GM12878 (cell line): ENCODE measurements around the gene TLR5. TPM values are rescaled to one million over a fixed set of nuclear protein-coding genes. Genes with fewer than 3 reads are reported as not detected.

ENCODE experiments used
- ATAC-seq: fragments of 200-7000 bp; cut with Tn5 transposase; 3 replicates; pipeline ENCODE4 v1.9.1; 2020; ENCODE audit warnings: mild to moderate bottlenecking, moderate library complexity
- BruUV-seq: library from RNA; stranded (reverse); fragments of 400-500 nt; replicated peaks from 2 replicates; lab custom pipeline; 2021; lab: Mats Ljungman, UMichigan
- CTCF ChIA-PET: fragments of 300-600 bp; sonication (Branson Sonifier 250); formaldehyde crosslinking; extraction: SDS; loops from one replicate; lab custom pipeline; 2021; ENCODE audit warnings: inconsistent platforms; lab: Yijun Ruan, JAX
- POLR2A ChIA-PET: fragments of 350-600 bp; formaldehyde crosslinking; extraction: SDS; loops from one replicate; lab custom pipeline; 2021; ENCODE audit warnings: inconsistent platforms; lab: Charles Lee
- RAD21 ChIA-PET: fragments of 300-600 bp; sonication (Branson Sonifier 250); formaldehyde crosslinking; loops from one replicate; lab custom pipeline; 2023; ENCODE audit warnings: antibody characterized with exemption; ENCODE audit not compliant: unreplicated experiment; lab: Charles Lee
- SMC1A ChIA-PET: fragments of 300-600 bp; sonication (Branson Sonifier 250); formaldehyde crosslinking; loops from one replicate; lab custom pipeline; 2023; ENCODE audit not compliant: unreplicated experiment, uncharacterized antibody; lab: Charles Lee
- DNase-seq: peaks from one replicate; pipeline ENCODE4 v3.0.0-alpha.2; 2011; ENCODE audit warnings: low read depth, low spot score
- FAIRE-seq: peaks from 3 replicates; lab custom pipeline; 2011; peaks lifted over from hg19 to GRCh38; lab: Jason Lieb, UNC
- H2AFZ ChIP-seq: 2 replicates; pipeline ENCODE4 v1.6.0; 2011; ENCODE audit warnings: low read depth, low read length, control low read depth; ENCODE audit not compliant: control insufficient read depth
- H3K27ac ChIP-seq: 2 replicates; pipeline ENCODE4 v1.5.1; 2011; ENCODE audit warnings: control low read depth; ENCODE audit not compliant: control insufficient read depth, insufficient read depth
- H3K27me3 ChIP-seq, 2 experiments: replicated peaks in 1 of 2; 2 replicates each; pipeline versions ENCODE4 v1.6.0 to v1.6.1; 2011; ENCODE audit warnings: low read length in 1 of 2; ENCODE audit not compliant: control insufficient read depth in 2 of 2, insufficient read depth in 2 of 2
- H3K36me3 ChIP-seq, 2 experiments: 2 replicates each; pipeline ENCODE4 v1.5.1; 2011; ENCODE audit warnings: low read length in 1 of 2; ENCODE audit not compliant: control insufficient read depth in 2 of 2, insufficient read depth in 2 of 2
- H3K4me1 ChIP-seq: 2 replicates; pipeline ENCODE4 v1.6.1; 2011; ENCODE audit warnings: mild to moderate bottlenecking, low read length, moderate library complexity, mixed read lengths; ENCODE audit not compliant: control insufficient read depth, insufficient read depth
- H3K4me2 ChIP-seq: 2 replicates; pipeline ENCODE4 v1.6.0; 2011; ENCODE audit warnings: control low read depth; ENCODE audit not compliant: control insufficient read depth, insufficient read depth
- H3K4me3 ChIP-seq: fragments of 200-600 bp; sonication (generic); 2 replicates; pipeline ENCODE4 v1.5.1; 2016
- H3K79me2 ChIP-seq: 2 replicates; pipeline ENCODE4 v1.6.0; 2011; ENCODE audit warnings: low read length; ENCODE audit not compliant: control insufficient read depth, insufficient read depth
- H3K9ac ChIP-seq: 2 replicates; pipeline ENCODE4 v1.8.0; 2011; ENCODE audit warnings: low read length, control low read depth, mixed read lengths; ENCODE audit not compliant: control insufficient read depth, insufficient read depth
- H3K9me3 ChIP-seq: replicated peaks from 3 replicates; pipeline ENCODE4 v1.5.1; 2011; ENCODE audit warnings: mild to moderate bottlenecking, low read length; ENCODE audit not compliant: control insufficient read depth, insufficient read depth
- H4K20me1 ChIP-seq: 2 replicates; pipeline ENCODE4 v1.6.0; 2011; ENCODE audit not compliant: control insufficient read depth, insufficient read depth
- CBFB ChIP-seq: IDR thresholded peaks from 2 replicates; pipeline ENCODE4 v1.6.1; 2016; ENCODE audit warnings: antibody characterized with exemption, low read depth
- CBX3 ChIP-seq: fragments of 200-600 bp; sonication (generic); IDR thresholded peaks from 2 replicates; pipeline ENCODE4 v1.6.1; 2016; ENCODE audit warnings: low read depth, borderline replicate concordance
- HDGF ChIP-seq: fragments of 450-650 bp; IDR thresholded peaks from 2 replicates; pipeline ENCODE4 v1.6.1; 2016; ENCODE audit warnings: antibody characterized with exemption
- MTA2 ChIP-seq: fragments of 450-650 bp; IDR thresholded peaks from 2 replicates; pipeline ENCODE4 v1.6.1; 2016; ENCODE audit warnings: low read depth, mild to moderate bottlenecking, moderate library complexity
- NFXL1 ChIP-seq: fragments of 450-650 bp; IDR thresholded peaks from 2 replicates; pipeline ENCODE4 v1.6.1; 2017; ENCODE audit warnings: antibody characterized with exemption, mild to moderate bottlenecking, borderline replicate concordance
- RCOR1 ChIP-seq: conservative IDR thresholded peaks from 2 replicates; pipeline ENCODE4 v1.6.1; 2012; ENCODE audit warnings: low read depth, low read length, improper control_type of control experiment
- RUNX3 ChIP-seq: IDR thresholded peaks from 2 replicates; pipeline ENCODE4 v1.6.1; 2012; ENCODE audit warnings: low read length, inconsistent platforms
- SMC3 ChIP-seq: IDR thresholded peaks from 2 replicates; pipeline ENCODE4 v1.6.1; 2011; ENCODE audit warnings: low read length, improper control_type of control experiment, borderline replicate concordance
- WGBS: methylation state at CpG from one replicate; pipeline ENCODE4 v1.1.6; 2016; ENCODE audit warnings: low lambda C conversion rate; ENCODE audit not compliant: insufficient replicate concordance, insufficient coverage; ENCODE audit errors: missing lambda C conversion rate; 5-methylcytosine and 5-hydroxymethylcytosine counted together
- in situ Hi-C: fragments of 300-500 bp; cut with MboI; formaldehyde crosslinking; loops from 9 replicates; pipeline ENCODE4 v1.14.3; 2018; ENCODE audit warnings: mixed read lengths
- intact Hi-C: fragments of 100-400 bp; cut with micrococcal nuclease; formaldehyde crosslinking; loops from one replicate; pipeline ENCODE4 v1.14.2; 2022; ENCODE audit not compliant: unreplicated experiment
- polyA plus RNA-seq, 11 experiments: library from polyadenylated mRNA; depleted of rRNA in 4 of 11; unstranded in 6 of 11; stranded (reverse) in 5 of 11; fragments of >200 nt; fragmentation: Nextera tagmentation in 4 of 11; fragmentation: Illumina TruSeq in 1 of 11; extraction: Ambion mirVana in 4 of 11; extraction: Trizol in 1 of 11; gene quantifications; 1 replicate in 1 of 11; 2 replicates in 10 of 11; pipeline versions ENCODE4 v1.2.1 to v1.2.3, GENCODE V29; 2011 to 2016; ENCODE audit warnings: inconsistent platforms in 2 of 11, missing spikeins in 2 of 11, low read depth in 1 of 11
- total RNA-seq, 4 experiments: library from RNA; depleted of rRNA in 3 of 4; stranded (reverse); fragments of >200 nt in 3 of 4; fragmentation: Illumina TruSeq in 1 of 4; extraction: Trizol in 1 of 4; gene quantifications; 2 replicates each; pipeline versions ENCODE4 v1.2.1 to v1.2.3, GENCODE V29; 2013 to 2021
- TF ChIP-seq, protein P1 (sequence below), 3 experiments: IDR thresholded peaks in 2 of 3; conservative IDR thresholded peaks in 1 of 3; 2 replicates each; pipeline ENCODE4 v1.5.1; 2011; ENCODE audit warnings: low read depth in 3 of 3, low read length in 3 of 3, mild to moderate bottlenecking in 3 of 3, control low read depth in 2 of 3, moderate library complexity in 2 of 3, inconsistent platforms in 1 of 3, mixed read lengths in 1 of 3; ENCODE audit not compliant: control insufficient read depth in 2 of 3, insufficient read depth in 1 of 3; ENCODE audit errors: extremely low read depth in 1 of 3

TLR5 gene
- total and polyA plus RNA-seq, 10 of the 15 experiments (the other 5 are each of a cell fraction or from before 2014, with no cell fraction given) = 0.34 to 5.3 (median 0.79) TPM

DNA sequence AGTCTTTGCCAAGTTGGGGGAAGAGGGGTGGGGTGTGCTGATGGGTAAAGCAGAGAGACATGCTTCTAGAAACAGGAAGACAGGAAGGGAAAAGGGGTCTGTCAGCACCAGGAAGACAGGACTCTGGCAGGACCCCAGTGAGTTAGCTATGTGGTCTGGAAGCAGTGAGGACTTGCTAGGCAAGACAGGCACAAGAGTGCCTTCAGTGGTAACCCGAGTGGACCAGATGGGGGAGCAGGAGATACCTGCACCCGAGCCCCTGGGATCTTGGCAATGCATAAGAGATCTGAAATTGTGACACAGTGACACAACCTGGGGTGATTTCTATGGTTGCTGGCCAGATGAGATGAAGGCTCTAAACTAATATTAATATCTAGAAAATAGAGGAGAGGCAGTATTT, 7.0 kb downstream of the TLR5 start:
- CTCF ChIA-PET = interaction anchor here (0.6 to 17.0 kb wide), 18 partner anchors 9 to 549 kb away, joined by 3 to 406 read pairs (median 4); no protein-coding TSS in a partner anchor
- RAD21 ChIA-PET = interaction anchor here (1.0 to 4.3 kb wide), 7 partner anchors 12 to 110 kb away, joined by 3 to 37 read pairs (median 6); no protein-coding TSS in a partner anchor
- H4K20me1 ChIP-seq = no peaks in the 10 kb centered on the region
- ATAC-seq (peak; percentile 52), DNase-seq (no peak), FAIRE-seq (no peak)
- no TSS peak for BruUV-seq
- intact Hi-C loops = loop anchor here (10.0 kb wide), 1 partner anchor 219 kb away; no protein-coding TSS in a partner anchor
- no peak overlapping the region for H3K27ac ChIP-seq
- SMC1A ChIA-PET = interaction anchor here (0.8 to 7.2 kb wide), 9 partner anchors 8 to 227 kb away, joined by 3 to 218 read pairs (median 7); no protein-coding TSS in a partner anchor
- peaks cover 0 to 12% of the 10 kb centered on the region in 2 experiments; a peak in 2 of 4 replicates for H3K27me3 ChIP-seq
- no peaks in the 10 kb centered on the region for H3K36me3 ChIP-seq
- H3K79me2 ChIP-seq = no peaks in the 10 kb centered on the region
- in situ Hi-C loops = loop anchor here (25.0 kb wide), 1 partner anchor 1201 kb away; the partner anchor contains the start of gene NVL
- no peaks in the 10 kb centered on the region for H3K4me1 ChIP-seq
- H3K4me3 ChIP-seq = no peak overlapping the region
- POLR2A ChIA-PET = interaction anchor here (0.6 to 1.5 kb wide), 3 partner anchors 11 to 412 kb away, joined by 3 to 5 read pairs (median 3); no protein-coding TSS in a partner anchor
- H3K4me2 ChIP-seq = no peak overlapping the region
- WGBS = 5% methylated on average over 2 of the region's 2 CpGs
- H3K9me3 ChIP-seq = no peaks in the 10 kb centered on the region
- no peak overlapping the region for H3K9ac ChIP-seq
- TF ChIP-seq RCOR1 (no peak), CBX3 (no peak), SMC3 (peak; percentile 24; the same call in 1 of the 2 replicates), MTA2 (no peak), CBFB (no peak), NFXL1 (no peak), HDGF (no peak), RUNX3 (no peak)
- TF ChIP-seq, protein P1, sequence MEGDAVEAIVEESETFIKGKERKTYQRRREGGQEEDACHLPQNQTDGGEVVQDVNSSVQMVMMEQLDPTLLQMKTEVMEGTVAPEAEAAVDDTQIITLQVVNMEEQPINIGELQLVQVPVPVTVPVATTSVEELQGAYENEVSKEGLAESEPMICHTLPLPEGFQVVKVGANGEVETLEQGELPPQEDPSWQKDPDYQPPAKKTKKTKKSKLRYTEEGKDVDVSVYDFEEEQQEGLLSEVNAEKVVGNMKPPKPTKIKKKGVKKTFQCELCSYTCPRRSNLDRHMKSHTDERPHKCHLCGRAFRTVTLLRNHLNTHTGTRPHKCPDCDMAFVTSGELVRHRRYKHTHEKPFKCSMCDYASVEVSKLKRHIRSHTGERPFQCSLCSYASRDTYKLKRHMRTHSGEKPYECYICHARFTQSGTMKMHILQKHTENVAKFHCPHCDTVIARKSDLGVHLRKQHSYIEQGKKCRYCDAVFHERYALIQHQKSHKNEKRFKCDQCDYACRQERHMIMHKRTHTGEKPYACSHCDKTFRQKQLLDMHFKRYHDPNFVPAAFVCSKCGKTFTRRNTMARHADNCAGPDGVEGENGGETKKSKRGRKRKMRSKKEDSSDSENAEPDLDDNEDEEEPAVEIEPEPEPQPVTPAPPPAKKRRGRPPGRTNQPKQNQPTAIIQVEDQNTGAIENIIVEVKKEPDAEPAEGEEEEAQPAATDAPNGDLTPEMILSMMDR (IDR thresholded peaks at IDR 0.05 in 2 of 3, conservative IDR thresholded peaks at IDR 0.05 in 1 of 3; ENCODE audit: control insufficient read depth in 2 of 3, extremely low read depth in 1 of 3, insufficient read depth in 1 of 3, low read depth in 3 of 3, low read length in 3 of 3) = peak in 2 of 3 experiments; percentile 13 to 41; a peak in 1 of 6 replicates
- no peak overlapping the region for H2AFZ ChIP-seq
